Measurements from ENCODE around the gene KLF2.

KLF2 gene

GRCh38 chr19:16358456-16358855 lies 33.8 kb downstream of the KLF2 start:
- no peak for TF ChIP-seq CTCF (IDR thresholded peaks at IDR 0.05; ENCODE audit: low read depth, low read length, missing control alignments)
- no peak overlapping the region for H3K4me3 ChIP-seq (ENCODE audit: low read depth, low read length)
- no peak for DNase-seq (ENCODE audit: low read depth)

- TF ChIP-seq CTCF (IDR thresholded peaks at IDR 0.05; ENCODE audit: low read depth, low read length, missing control alignments), result no peak
- H3K4me3 ChIP-seq (ENCODE audit: low read depth, low read length), result no peak overlapping the region
- DNase-seq (ENCODE audit: low read depth), result no peak
Observed at GRCh38 chr19:16359074-16359473, 34.4 kb downstream of the KLF2 start.

GRCh38 chr19:16359964-16360363 lies 35.3 kb downstream of the KLF2 start:
- H3K4me3 ChIP-seq (ENCODE audit: low read depth, low read length), result no peak overlapping the region
- no peak for DNase-seq (ENCODE audit: low read depth)
- no peak for TF ChIP-seq CTCF (IDR thresholded peaks at IDR 0.05; ENCODE audit: low read depth, low read length, missing control alignments)

GRCh38 chr19:16360738-16361137 lies 36.1 kb downstream of the KLF2 start:
- no peak for DNase-seq (ENCODE audit: low read depth)
- TF ChIP-seq CTCF (IDR thresholded peaks at IDR 0.05; ENCODE audit: low read depth, low read length, missing control alignments), result no peak
- H3K4me3 ChIP-seq (ENCODE audit: low read depth, low read length), result no peak overlapping the region

GRCh38 chr19:16361254-16361653 lies 36.6 kb downstream of the KLF2 start:
- no peak for TF ChIP-seq CTCF (IDR thresholded peaks at IDR 0.05; ENCODE audit: low read depth, low read length, missing control alignments)
- no peak overlapping the region for H3K4me3 ChIP-seq (ENCODE audit: low read depth, low read length)
- no peak for DNase-seq (ENCODE audit: low read depth)

- no peak for DNase-seq (ENCODE audit: low read depth)
- TF ChIP-seq CTCF (IDR thresholded peaks at IDR 0.05; ENCODE audit: low read depth, low read length, missing control alignments), result no peak
- no peak overlapping the region for H3K4me3 ChIP-seq (ENCODE audit: low read depth, low read length)
Observed at GRCh38 chr19:16361926-16362325, 37.3 kb downstream of the KLF2 start.

GRCh38 chr19:16363133-16363851 lies 38.7 kb downstream of the KLF2 start:
- no peak overlapping the region for H3K4me3 ChIP-seq (ENCODE audit: low read depth, low read length)
- DNase-seq (ENCODE audit: low read depth), result no peak
- TF ChIP-seq CTCF (IDR thresholded peaks at IDR 0.05; ENCODE audit: low read depth, low read length, missing control alignments), result no peak
